HCT116 (cell line): ENCODE measurements around the gene HECW1.

ENCODE experiments used
- CTCF ChIP-seq, 3 experiments: fragments of 200-600 bp in 1 of 3; sonication (generic) in 1 of 3; IDR thresholded peaks in 2 of 3; conservative IDR thresholded peaks in 1 of 3; 2 replicates each; pipeline ENCODE4 v1.5.1; 2012 to 2017; ENCODE audit warnings: low read depth in 2 of 3, low read length in 2 of 3, antibody characterized with exemption in 1 of 3, borderline replicate concordance in 1 of 3, control low read depth in 1 of 3, mild to moderate bottlenecking in 1 of 3, mixed read lengths in 1 of 3, mixed run types in 1 of 3, moderate library complexity in 1 of 3; ENCODE audit not compliant: insufficient read depth in 1 of 3
- EZH2 ChIP-seq: fragments of 200-600 bp; sonication (generic); IDR thresholded peaks from 2 replicates; pipeline ENCODE4 v1.6.1; 2017; ENCODE audit warnings: antibody characterized with exemption, mixed run types
- JUND ChIP-seq: IDR thresholded peaks from 2 replicates; pipeline ENCODE4 v1.6.1; 2012
- POLR2AphosphoS5 ChIP-seq: IDR thresholded peaks from 2 replicates; pipeline ENCODE4 v1.6.1; 2011; ENCODE audit warnings: mild to moderate bottlenecking, low read depth, low read length, moderate library complexity
- REST ChIP-seq: IDR thresholded peaks from 2 replicates; pipeline ENCODE4 v1.6.1; 2012; ENCODE audit warnings: low read depth
- SIN3A ChIP-seq: IDR thresholded peaks from 2 replicates; pipeline ENCODE4 v1.6.1; 2012; ENCODE audit warnings: low read depth
- ZFX ChIP-seq: fragments of 450-650 bp; IDR thresholded peaks from 2 replicates; pipeline ENCODE4 v1.6.1; 2017
- ZNF274 ChIP-seq: fragments of 200-500 bp; sonication (Bioruptor generic); IDR thresholded peaks from 2 replicates; pipeline ENCODE4 v1.6.1; 2014; ENCODE audit warnings: mild to moderate bottlenecking, low read depth, low read length, inconsistent platforms

DNA sequence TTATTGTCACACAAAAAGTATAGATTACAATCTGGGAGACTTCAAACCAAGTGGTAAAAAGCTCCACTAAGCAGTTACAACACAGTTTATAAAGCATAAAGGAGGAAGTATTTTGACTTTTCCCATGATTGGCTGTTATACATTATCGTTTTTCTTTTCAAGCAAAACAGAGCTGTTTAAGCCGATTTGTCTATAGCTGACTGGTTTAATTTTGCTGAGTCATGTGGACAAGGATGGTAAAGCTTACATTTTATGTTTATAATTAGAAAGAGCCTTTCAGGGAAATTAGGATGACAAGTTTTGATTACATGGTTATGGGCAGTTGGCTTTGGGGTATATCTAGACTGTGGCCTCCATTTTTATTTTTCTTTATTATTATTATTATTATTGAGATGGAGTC lies 318.0 kb downstream of the HECW1 start:
- TF ChIP-seq ZNF274 = no peak
- no peak for TF ChIP-seq CTCF (IDR thresholded peaks at IDR 0.05 in 2 of 3, conservative IDR thresholded peaks at IDR 0.05 in 1 of 3; ENCODE audit: borderline replicate concordance in 1 of 3, insufficient read depth in 1 of 3, low read depth in 2 of 3, low read length in 2 of 3)
- TF ChIP-seq JUND = no peak
- no peak for TF ChIP-seq REST
- TF ChIP-seq SIN3A = no peak
- TF ChIP-seq EZH2 = no peak
- TF ChIP-seq ZFX = no peak
- no peak for TF ChIP-seq POLR2AphosphoS5
